CD4-positive, alpha-beta T cell (primary cell): ENCODE measurements around the gene TSPAN9. TPM values are rescaled to one million over a fixed set of nuclear protein-coding genes. Genes with fewer than 3 reads are reported as not detected.

Source experiments
- ATAC-seq: fragments of 200-7000 bp; cut with Tn5 transposase; one replicate; pipeline ENCODE4 v1.10.0; 2022; ENCODE audit warnings: mild to moderate bottlenecking; ENCODE audit not compliant: poor library complexity
- CTCF ChIA-PET: fragments of 350-600 bp; sonication (Branson Sonifier 250); formaldehyde crosslinking; loops from one replicate; lab custom pipeline; 2021; ENCODE audit warnings: antibody characterized with exemption, inconsistent platforms; lab: Charles Lee
- POLR2A ChIA-PET: fragments of 350-600 bp; sonication (Branson Sonifier 250); formaldehyde crosslinking; loops from one replicate; lab custom pipeline; 2021; ENCODE audit warnings: antibody characterized with exemption, inconsistent platforms; lab: Charles Lee
- DNase-seq, 14 experiments: peaks; one replicate each; pipeline ENCODE4 v3.0.0-alpha.2; 2013 to 2020; ENCODE audit warnings: mixed read lengths in 2 of 14
- H3K27ac ChIP-seq, 2 donors: one replicate each; pipeline versions ENCODE4 v1.5.1 to v1.7.0; 2013; ENCODE audit warnings: low read length in 2 of 2, low read depth in 1 of 2, mild to moderate bottlenecking in 1 of 2
- H3K27me3 ChIP-seq, 2 experiments: 1 replicate in 1 of 2; 2 replicates in 1 of 2; pipeline versions ENCODE4 v1.6.1 to v1.7.0; 2013; ENCODE audit warnings: low read length in 2 of 2, control low read depth in 1 of 2, mild to moderate bottlenecking in 1 of 2, moderate library complexity in 1 of 2; ENCODE audit not compliant: insufficient read depth in 2 of 2, control insufficient read depth in 1 of 2
- H3K36me3 ChIP-seq: one replicate; pipeline ENCODE4 v1.6.1; 2013; ENCODE audit warnings: low read length, control low read depth; ENCODE audit not compliant: insufficient read depth
- H3K4me1 ChIP-seq: one replicate; pipeline ENCODE4 v1.6.1; 2013; ENCODE audit warnings: low read length, control low read depth; ENCODE audit not compliant: insufficient read depth
- H3K4me3 ChIP-seq: one replicate; pipeline ENCODE4 v1.5.1; 2013; ENCODE audit warnings: mild to moderate bottlenecking, low read length, moderate library complexity
- H3K9me3 ChIP-seq, 2 experiments: 1 replicate in 1 of 2; 2 replicates in 1 of 2; pipeline versions ENCODE4 v1.6.1 to v1.7.0; 2013; ENCODE audit warnings: low read length in 2 of 2, mild to moderate bottlenecking in 2 of 2, control low read depth in 1 of 2, moderate library complexity in 1 of 2; ENCODE audit not compliant: control insufficient read depth in 1 of 2, insufficient read depth in 1 of 2
- H3K27ac Mint-ChIP-seq: one replicate; pipeline ENCODE4 v1.8.0; 2020; ENCODE audit warnings: mixed read lengths
- H3K27me3 Mint-ChIP-seq: one replicate; pipeline ENCODE4 v1.8.0; 2021; ENCODE audit warnings: mixed read lengths
- H3K36me3 Mint-ChIP-seq: one replicate; pipeline ENCODE4 v1.8.0; 2021; ENCODE audit warnings: low read depth, mixed read lengths
- H3K4me1 Mint-ChIP-seq: one replicate; pipeline ENCODE4 v1.8.0; 2021; ENCODE audit warnings: low read depth, mixed read lengths
- H3K4me3 Mint-ChIP-seq: one replicate; pipeline ENCODE4 v1.8.0; 2020; ENCODE audit warnings: mild to moderate bottlenecking, mixed read lengths
- H3K9me3 Mint-ChIP-seq: one replicate; pipeline ENCODE4 v1.8.0; 2020; ENCODE audit warnings: mixed read lengths
- CTCF ChIP-seq: fragments of 200-600 bp; IDR thresholded peaks from one replicate; pipeline ENCODE4 v1.8.0; 2022; ENCODE audit warnings: antibody characterized with exemption, mild to moderate bottlenecking
- intact Hi-C, 2 experiments: fragments of 100-400 bp; cut with DNase I in 1 of 2; cut with micrococcal nuclease in 1 of 2; formaldehyde crosslinking; loops; one replicate each; pipeline versions ENCODE4 v1.15.1 to v1.9.0; 2023 to 2025; cut with DNase I, micrococcal nuclease
- total RNA-seq, 174 experiments: library from RNA in 2 of 174; stranded (reverse) in 2 of 174; gene quantifications; one replicate each; pipeline ENCODE4 v1.2.3 and lab custom pipeline; 2021 to 2026

TSPAN9 gene
- total RNA-seq, 2 experiments from 2014 or later: 0.82 to 1.3 TPM

- DNase-seq: no peak
- intact Hi-C loops: no loop called here
- no peak overlapping the region for H3K27ac Mint-ChIP-seq
- no peak overlapping the region for H3K27ac ChIP-seq
- H3K4me3 ChIP-seq: no peak overlapping the region
- no peaks in the 10 kb centered on the region for H3K36me3 Mint-ChIP-seq
- H3K9me3 ChIP-seq: no peaks in the 10 kb centered on the region
- CTCF ChIA-PET: no interaction called here
- no peaks in the 10 kb centered on the region for H3K36me3 ChIP-seq
- H3K4me1 Mint-ChIP-seq: no peaks in the 10 kb centered on the region
- no peak for ATAC-seq
- POLR2A ChIA-PET: no interaction called here
- no peak for TF ChIP-seq CTCF
- no peaks in the 10 kb centered on the region for H3K4me1 ChIP-seq
- peaks cover 3 to 4% of the 10 kb centered on the region in 2 experiments for H3K27me3 ChIP-seq
- no peak overlapping the region for H3K4me3 Mint-ChIP-seq
- no peaks in the 10 kb centered on the region for H3K9me3 Mint-ChIP-seq
- peaks cover 32% of the 10 kb centered on the region for H3K27me3 Mint-ChIP-seq
Measured at GRCh38 chr12:3055026-3055703, 22.0 kb upstream of the TSPAN9 start.

- H3K4me3 ChIP-seq: no peak overlapping the region
- ChIA-PET POLR2A (no interaction called here), CTCF (no interaction called here)
- intact Hi-C loops: no loop called here
- H3K4me1 Mint-ChIP-seq: no peaks in the 10 kb centered on the region
- no peaks in the 10 kb centered on the region for H3K36me3 Mint-ChIP-seq
- H3K9me3 ChIP-seq: no peaks in the 10 kb centered on the region
- no peaks in the 10 kb centered on the region for H3K36me3 ChIP-seq
- peaks cover 33% of the 10 kb centered on the region for H3K27me3 Mint-ChIP-seq
- no peak overlapping the region for H3K27ac ChIP-seq
- no peak overlapping the region for H3K4me3 Mint-ChIP-seq
- peaks cover 3 to 6% of the 10 kb centered on the region in 2 experiments for H3K27me3 ChIP-seq
- no peaks in the 10 kb centered on the region for H3K4me1 ChIP-seq
- DNase-seq (no peak), ATAC-seq (no peak)
- H3K9me3 Mint-ChIP-seq: no peaks in the 10 kb centered on the region
- no peak for TF ChIP-seq CTCF
- H3K27ac Mint-ChIP-seq: no peak overlapping the region
Measured at GRCh38 chr12:3055704-3056467, 21.3 kb upstream of the TSPAN9 start.

GRCh38 chr12:3061059-3061458, 16.1 kb upstream of the TSPAN9 start:
- Mint-ChIP-seq H3K27ac (no peak overlapping the region), H3K9me3 (peaks cover 2% of the 10 kb centered on the region), H3K4me3 (no peak overlapping the region), H3K27me3 (peaks cover 48% of the 10 kb centered on the region), H3K36me3 (no peaks in the 10 kb centered on the region), H3K4me1 (no peaks in the 10 kb centered on the region)
- no peak overlapping the region for H3K4me3 ChIP-seq
- H3K36me3 ChIP-seq: no peaks in the 10 kb centered on the region
- peaks cover 0 to 3% of the 10 kb centered on the region in 2 experiments for H3K27me3 ChIP-seq
- ChIA-PET CTCF (interaction anchor here (1.6 kb wide), 1 partner anchor 12 kb away, joined by 3 read pairs; no protein-coding TSS in a partner anchor), POLR2A (no interaction called here)
- peaks cover 0 to 5% of the 10 kb centered on the region in 2 experiments for H3K9me3 ChIP-seq
- DNase-seq (no peak), ATAC-seq (no peak)
- TF ChIP-seq CTCF: no peak
- no peak overlapping the region for H3K27ac ChIP-seq
- intact Hi-C loops: no loop called here
- H3K4me1 ChIP-seq: no peaks in the 10 kb centered on the region
